Colonic mucosa (tissue), 4 donors: ENCODE measurements around the gene CCDC152. TPM values are rescaled to one million over a fixed set of nuclear protein-coding genes. Genes with fewer than 3 reads are reported as not detected.
"Not testable (repeated sequence)": the region's sequence is repeated elsewhere in the genome, so short reads cannot be mapped to it uniquely, and the experiment has no call there.

Experiments
- DNase-seq: peaks from one replicate; pipeline ENCODE4 v3.0.0-alpha.2; 2020
- H3K27ac ChIP-seq: fragments of 200-600 bp; one replicate; pipeline ENCODE4 v1.8.0; 2021
- H3K27me3 ChIP-seq: fragments of 200-600 bp; one replicate; pipeline ENCODE4 v1.8.0; 2021
- H3K36me3 ChIP-seq: fragments of 200-600 bp; one replicate; pipeline ENCODE4 v1.8.0; 2021
- H3K4me1 ChIP-seq: fragments of 200-600 bp; one replicate; pipeline ENCODE4 v1.8.0; 2021; ENCODE audit warnings: mild to moderate bottlenecking
- H3K4me3 ChIP-seq: fragments of 200-600 bp; one replicate; pipeline ENCODE4 v1.8.0; 2021
- H3K9ac ChIP-seq, 2 donors: one replicate each; pipeline ENCODE4 v1.7.0; 2013; ENCODE audit warnings: control low read depth in 2 of 2, low read depth in 2 of 2, low read length in 2 of 2
- H3K9me3 ChIP-seq: fragments of 200-600 bp; one replicate; pipeline ENCODE4 v1.8.0; 2021
- CTCF ChIP-seq: fragments of 200-600 bp; IDR thresholded peaks from one replicate; pipeline ENCODE4 v1.8.0; 2022; ENCODE audit warnings: antibody characterized with exemption, mild to moderate bottlenecking
- intact Hi-C: fragments of 100-400 bp; cut with DNase I; formaldehyde crosslinking; loops from one replicate; pipeline ENCODE4 v1.14.1; 2022
- total RNA-seq, 2 donors: library from RNA; stranded (reverse); fragmentation: NEBNext Ultra II Directional in 1 of 2; extraction: Animal tissue kit (Norgen Biotek cat#: 25700) in 1 of 2; gene quantifications; one replicate each; pipeline ENCODE4 v1.2.1, GENCODE V29; 2021
- donor health status: healthy.
- donor health status: DM: no; HTN: no; CAD: no.
- donor health status: DM: no; HTN: no; CAD: no.

Gene CCDC152
- total RNA-seq, 2 donors from 2014 or later, result 0.27 TPM; not detected in 1

GRCh38 chr5:42721484-42721883 is 35.1 kb upstream of the CCDC152 start:
- Histone ChIP-seq H3K9ac (no peak overlapping the region), H3K4me1 (no peaks in the 10 kb centered on the region), H3K4me3 (no peak overlapping the region), H3K36me3 (no peaks in the 10 kb centered on the region), H3K27ac (no peak overlapping the region), H3K9me3 (no peaks in the 10 kb centered on the region), H3K27me3 (no peaks in the 10 kb centered on the region)
- no peak for TF ChIP-seq CTCF
- DNase-seq, result no peak
- intact Hi-C loops, result no loop called here

GRCh38 chr5:42734531-42735058 is 22.0 kb upstream of the CCDC152 start:
- H3K4me1 ChIP-seq, H3K9me3 ChIP-seq, H3K27ac ChIP-seq, intact Hi-C loops, H3K27me3 ChIP-seq, H3K36me3 ChIP-seq, H3K9ac ChIP-seq, DNase-seq, H3K4me3 ChIP-seq: not testable (repeated sequence)

GRCh38 chr5:42740920-42741319 is 15.7 kb upstream of the CCDC152 start:
- H3K9ac ChIP-seq, result no peak overlapping the region
- no peak for DNase-seq
- H3K27ac ChIP-seq, result no peak overlapping the region
- H3K36me3 ChIP-seq, result no peaks in the 10 kb centered on the region
- no peak for TF ChIP-seq CTCF
- no peak overlapping the region for H3K4me3 ChIP-seq
- intact Hi-C loops, result no loop called here
- H3K9me3 ChIP-seq, result no peaks in the 10 kb centered on the region
- H3K4me1 ChIP-seq, result no peaks in the 10 kb centered on the region
- no peaks in the 10 kb centered on the region for H3K27me3 ChIP-seq

GRCh38 chr5:42745426-42745825 is 11.2 kb upstream of the CCDC152 start:
- peak; percentile 39 for TF ChIP-seq CTCF

GRCh38 chr5:42745856-42746255 is 10.8 kb upstream of the CCDC152 start:
- H3K36me3 ChIP-seq, result no peaks in the 10 kb centered on the region
- H3K9ac ChIP-seq, result no peak overlapping the region
- no peak overlapping the region for H3K27ac ChIP-seq
- TF ChIP-seq CTCF, result no peak
- H3K4me3 ChIP-seq, result no peak overlapping the region
- no peak for DNase-seq
- H3K4me1 ChIP-seq, result no peaks in the 10 kb centered on the region
- intact Hi-C loops, result no loop called here
- no peaks in the 10 kb centered on the region for H3K27me3 ChIP-seq
- H3K9me3 ChIP-seq, result no peaks in the 10 kb centered on the region

More at GRCh38 chr5:42745426-42745825, 11.2 kb upstream of the CCDC152 start:
- intact Hi-C loops, result no loop called here
- H3K27ac ChIP-seq, result no peak overlapping the region
- no peaks in the 10 kb centered on the region for H3K9me3 ChIP-seq
- no peaks in the 10 kb centered on the region for H3K36me3 ChIP-seq
- H3K4me1 ChIP-seq, result no peaks in the 10 kb centered on the region
- no peak overlapping the region for H3K9ac ChIP-seq
- peak; percentile 23 for DNase-seq
- H3K27me3 ChIP-seq, result no peaks in the 10 kb centered on the region
- no peak overlapping the region for H3K4me3 ChIP-seq

GRCh38 chr5:42749020-42749419 is 7.6 kb upstream of the CCDC152 start:
- Histone ChIP-seq H3K4me1 (no peaks in the 10 kb centered on the region), H3K27ac (no peak overlapping the region), H3K9ac (no peak overlapping the region), H3K36me3 (no peaks in the 10 kb centered on the region), H3K4me3 (no peak overlapping the region), H3K27me3 (no peaks in the 10 kb centered on the region), H3K9me3 (no peaks in the 10 kb centered on the region)
- no peak for TF ChIP-seq CTCF
- intact Hi-C loops, result no loop called here
- no peak for DNase-seq
